HepG2 (cell line): ENCODE results near the gene ZC3H13. TPM values are rescaled to one million over a fixed set of nuclear protein-coding genes. Genes with fewer than 3 reads are reported as not detected.

Experiments used
- ATAC-seq: fragments of 200-7000 bp; cut with Tn5 transposase; 3 replicates; pipeline ENCODE4 v1.9.1; 2020; ENCODE audit warnings: mild to moderate bottlenecking, moderate library complexity
- BruUV-seq: library from RNA; stranded (reverse); fragments of 400-500 nt; replicated peaks from 2 replicates; lab custom pipeline; 2021; lab: Mats Ljungman, UMichigan
- CTCF ChIA-PET: fragments of 300-600 bp; formaldehyde crosslinking; extraction: SDS; loops from one replicate; lab custom pipeline; 2021; ENCODE audit warnings: low total read pairs, inconsistent platforms, low intra/inter-chr PET ratio; lab: Yijun Ruan, JAX
- POLR2A ChIA-PET: fragments of 350-600 bp; sonication (Branson Sonifier 250); formaldehyde crosslinking; loops from one replicate; lab custom pipeline; 2020; ENCODE audit warnings: antibody characterized with exemption, inconsistent platforms; lab: Yijun Ruan, JAX
- DNase-seq: peaks from one replicate; pipeline ENCODE4 v3.0.0-alpha.2; 2015; ENCODE audit warnings: low spot score
- FAIRE-seq: peaks from 3 replicates; lab custom pipeline; 2011; peaks lifted over from hg19 to GRCh38; lab: Jason Lieb, UNC
- H2AFZ ChIP-seq: one replicate; pipeline ENCODE4 v1.6.1; 2011; ENCODE audit warnings: low read length, inconsistent platforms
- H3K27ac ChIP-seq: fragments of 300-600 bp; 3 replicates; pipeline ENCODE4 v1.8.0; 2011; ENCODE audit warnings: mixed run types, mild to moderate bottlenecking, mixed read lengths, low read length, inconsistent platforms; ENCODE audit not compliant: insufficient read depth; ENCODE audit errors: extremely low read length
- H3K27me3 ChIP-seq, 2 experiments: fragments of 200-600 bp in 1 of 2; 2 replicates in 1 of 2; 3 replicates in 1 of 2; pipeline versions ENCODE4 v1.6.0 to v1.8.0; 2011; ENCODE audit warnings: low read length in 2 of 2, mild to moderate bottlenecking in 2 of 2, moderate library complexity in 2 of 2, inconsistent platforms in 1 of 2; ENCODE audit not compliant: insufficient read depth in 2 of 2, control insufficient read depth in 1 of 2
- H3K36me3 ChIP-seq, 2 experiments: fragments of 200-600 bp in 1 of 2; replicated peaks in 1 of 2; 2 replicates in 1 of 2; 3 replicates in 1 of 2; pipeline versions ENCODE4 v1.5.1 to v1.8.0; 2011; ENCODE audit warnings: low read length in 2 of 2, inconsistent platforms in 1 of 2; ENCODE audit not compliant: insufficient read depth in 2 of 2, control insufficient read depth in 1 of 2
- H3K4me1 ChIP-seq: 2 replicates; pipeline ENCODE4 v1.5.1; 2012; ENCODE audit warnings: low read length, inconsistent platforms; ENCODE audit not compliant: insufficient read depth
- H3K4me2 ChIP-seq: 2 replicates; pipeline ENCODE4 v1.6.0; 2011; ENCODE audit warnings: low read depth, low read length, inconsistent platforms
- H3K4me3 ChIP-seq, 3 experiments: fragments of 200-600 bp in 1 of 3; sonication (generic), shearing (Covaris generic) in 1 of 3; replicated peaks in 1 of 3; 2 replicates each; pipeline ENCODE4 v1.5.1; 2011 to 2016; ENCODE audit warnings: low read length in 3 of 3, inconsistent platforms in 2 of 3, low read depth in 2 of 3, mild to moderate bottlenecking in 2 of 3, control low read depth in 1 of 3, mixed read lengths in 1 of 3; ENCODE audit not compliant: insufficient read depth in 1 of 3
- H3K79me2 ChIP-seq: one replicate; pipeline ENCODE4 v1.6.1; 2011; ENCODE audit warnings: low read length, inconsistent platforms; ENCODE audit not compliant: insufficient read depth
- H3K9ac ChIP-seq: 2 replicates; pipeline ENCODE4 v1.6.0; 2011; ENCODE audit warnings: mild to moderate bottlenecking, low read depth, low read length, inconsistent platforms; ENCODE audit not compliant: insufficient read depth
- H3K9me3 ChIP-seq: 2 replicates; pipeline ENCODE4 v1.5.1; 2012; ENCODE audit warnings: mild to moderate bottlenecking, low read length
- H4K20me1 ChIP-seq: 2 replicates; pipeline ENCODE4 v1.6.0; 2011; ENCODE audit warnings: inconsistent platforms, mild to moderate bottlenecking, low read length, moderate library complexity; ENCODE audit not compliant: insufficient read depth
- DNMT3B ChIP-seq: conservative IDR thresholded peaks from 2 replicates; pipeline ENCODE4 v1.6.1; 2016; ENCODE audit warnings: missing biosample characterization, control low read depth
- ELF1 ChIP-seq: sonication (generic); formaldehyde crosslinking; IDR thresholded peaks from 2 replicates; pipeline ENCODE4 v1.4.0; 2020; ENCODE audit warnings: missing genetic modification reagents
- HOXA7 ChIP-seq: sonication (generic); formaldehyde crosslinking; IDR thresholded peaks from 2 replicates; pipeline ENCODE4 v1.8.1; 2022; ENCODE audit warnings: mild to moderate bottlenecking, missing genetic modification reagents, moderate library complexity
- TBL1XR1 ChIP-seq: fragments of 150-350 bp; IDR thresholded peaks from 2 replicates; pipeline ENCODE4 v1.6.1; 2014; ENCODE audit warnings: borderline replicate concordance, low read length; ENCODE audit not compliant: partially characterized antibody
- TP53 ChIP-seq: sonication (generic); formaldehyde crosslinking; conservative IDR thresholded peaks from 2 replicates; pipeline ENCODE4 v1.4.0; 2020; ENCODE audit warnings: missing genetic modification reagents
- ZKSCAN5 ChIP-seq: sonication (generic); formaldehyde crosslinking; IDR thresholded peaks from 2 replicates; pipeline ENCODE4 v1.5.1; 2020; ENCODE audit warnings: mild to moderate bottlenecking, missing genetic modification reagents
- ZNF761 ChIP-seq: sonication (generic); formaldehyde crosslinking; conservative IDR thresholded peaks from 2 replicates; pipeline ENCODE4 v1.4.0; 2020; ENCODE audit warnings: mild to moderate bottlenecking, missing genetic modification reagents
- WGBS: methylation state at CpG from one replicate; pipeline ENCODE4 v1.1.6; 2017; ENCODE audit warnings: low lambda C conversion rate; 5-methylcytosine and 5-hydroxymethylcytosine counted together
- in situ Hi-C: cut with HindIII; loops from 2 replicates; pipeline ENCODE4 v1.10.0; 2017; ENCODE audit warnings: low pct_unique_long_range_greater_than_20kb; ENCODE audit not compliant: extremely low pct_ligation_motif_present
- intact Hi-C: fragments of 100-400 bp; cut with micrococcal nuclease; formaldehyde crosslinking; loops from one replicate; pipeline ENCODE4 v1.10.0; 2022; ENCODE audit not compliant: unreplicated experiment
- polyA plus RNA-seq, 8 experiments: library from polyadenylated mRNA; depleted of rRNA in 3 of 8; stranded (reverse) in 7 of 8; unstranded in 1 of 8; fragments of >200 nt; fragmentation: Illumina TruSeq in 4 of 8; extraction: Trizol in 4 of 8; gene quantifications; 2 replicates each; pipeline versions ENCODE4 v1.2.1 to v1.2.3, GENCODE V29; 2011 to 2016; ENCODE audit warnings: low read depth in 4 of 8, missing spikeins in 1 of 8, mixed read lengths in 1 of 8; ENCODE audit not compliant: insufficient read depth in 1 of 8
- total RNA-seq, 5 experiments: library from RNA; depleted of rRNA; stranded (reverse); fragments of >200 nt; fragmentation: Illumina TruSeq; extraction: Trizol; gene quantifications; 2 replicates each; pipeline ENCODE4 v1.2.3, GENCODE V29; 2016; ENCODE audit warnings: low read depth in 1 of 5
- TF ChIP-seq, protein P1 (sequence below): IDR thresholded peaks from 2 replicates; pipeline ENCODE4 v1.6.1; 2016; ENCODE audit warnings: missing compliant biosample characterization, missing genetic modification reagents, borderline replicate concordance
- TF ChIP-seq, protein P2 (sequence below): sonication (generic); formaldehyde crosslinking; IDR thresholded peaks from 2 replicates; pipeline ENCODE4 v1.4.0; 2020; ENCODE audit warnings: mild to moderate bottlenecking, missing genetic modification reagents

Gene ZC3H13
- total and polyA plus RNA-seq, 2 of the 13 experiments (the other 11 are each of a cell fraction or from before 2014, with no cell fraction given) = 2.7 to 23.5 TPM

DNA sequence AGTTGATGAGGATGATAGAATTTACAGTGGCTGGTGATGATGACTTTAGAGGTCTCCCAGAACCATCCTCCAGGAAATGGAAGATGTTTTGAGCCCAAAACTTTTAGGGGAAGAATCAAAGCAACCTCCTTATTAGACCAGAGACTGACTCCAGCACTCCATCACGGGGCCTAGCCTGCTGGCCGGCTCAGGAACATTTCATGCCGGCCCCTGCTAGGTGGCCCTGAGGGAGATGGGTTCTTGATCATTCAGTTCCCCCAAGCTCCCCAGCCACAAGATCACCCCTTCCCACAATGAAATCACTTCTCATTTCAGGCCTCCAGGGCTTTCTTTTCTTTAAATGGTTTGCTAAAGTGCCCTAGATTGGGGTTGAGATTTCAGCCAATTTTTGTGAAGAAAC, 121.3 kb downstream of the ZC3H13 start:
- Histone ChIP-seq H3K27ac (no peak overlapping the region), H2AFZ (no peak overlapping the region), H3K4me3 (no peak overlapping the region), H3K9ac (no peak overlapping the region), H3K27me3 (peaks cover 1 to 31% of the 10 kb centered on the region in 2 experiments; a peak in 2 of 5 replicates), H3K4me1 (no peaks in the 10 kb centered on the region), H4K20me1 (no peaks in the 10 kb centered on the region), H3K4me2 (no peak overlapping the region), H3K36me3 (no peaks in the 10 kb centered on the region), H3K79me2 (no peaks in the 10 kb centered on the region), H3K9me3 (no peaks in the 10 kb centered on the region)
- ChIA-PET CTCF (no interaction called here), POLR2A (no interaction called here)
- DNase-seq = no peak
- in situ Hi-C loops = no loop called here
- WGBS = 86% methylated on average over 1 of the region's 3 CpGs
- intact Hi-C loops = no loop called here
- no peak for FAIRE-seq
- TF ChIP-seq ZNF761 (CRISPR knock-in tag) (no peak), TBL1XR1 (no peak), DNMT3B (no peak), ELF1 (no peak), ZKSCAN5 (no peak), HOXA7 (CRISPR knock-in tag) (no peak), TP53 (CRISPR knock-in tag) (no peak)
- TF ChIP-seq, protein P1, sequence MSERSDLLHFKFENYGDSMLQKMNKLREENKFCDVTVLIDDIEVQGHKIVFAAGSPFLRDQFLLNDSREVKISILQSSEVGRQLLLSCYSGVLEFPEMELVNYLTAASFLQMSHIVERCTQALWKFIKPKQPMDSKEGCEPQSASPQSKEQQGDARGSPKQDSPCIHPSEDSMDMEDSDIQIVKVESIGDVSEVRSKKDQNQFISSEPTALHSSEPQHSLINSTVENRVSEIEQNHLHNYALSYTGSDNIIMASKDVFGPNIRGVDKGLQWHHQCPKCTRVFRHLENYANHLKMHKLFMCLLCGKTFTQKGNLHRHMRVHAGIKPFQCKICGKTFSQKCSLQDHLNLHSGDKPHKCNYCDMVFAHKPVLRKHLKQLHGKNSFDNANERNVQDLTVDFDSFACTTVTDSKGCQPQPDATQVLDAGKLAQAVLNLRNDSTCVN = no peak
- TF ChIP-seq, protein P2, sequence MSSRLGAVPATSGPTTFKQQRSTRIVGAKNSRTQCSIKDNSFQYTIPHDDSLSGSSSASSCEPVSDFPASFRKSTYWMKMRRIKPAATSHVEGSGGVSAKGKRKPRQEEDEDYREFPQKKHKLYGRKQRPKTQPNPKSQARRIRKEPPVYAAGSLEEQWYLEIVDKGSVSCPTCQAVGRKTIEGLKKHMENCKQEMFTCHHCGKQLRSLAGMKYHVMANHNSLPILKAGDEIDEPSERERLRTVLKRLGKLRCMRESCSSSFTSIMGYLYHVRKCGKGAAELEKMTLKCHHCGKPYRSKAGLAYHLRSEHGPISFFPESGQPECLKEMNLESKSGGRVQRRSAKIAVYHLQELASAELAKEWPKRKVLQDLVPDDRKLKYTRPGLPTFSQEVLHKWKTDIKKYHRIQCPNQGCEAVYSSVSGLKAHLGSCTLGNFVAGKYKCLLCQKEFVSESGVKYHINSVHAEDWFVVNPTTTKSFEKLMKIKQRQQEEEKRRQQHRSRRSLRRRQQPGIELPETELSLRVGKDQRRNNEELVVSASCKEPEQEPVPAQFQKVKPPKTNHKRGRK (CRISPR knock-in tag) = no peak
- ATAC-seq = no peak
- BruUV-seq = no TSS peak
